ENCODE results near the gene TNMD.

TNMD gene

DNA sequence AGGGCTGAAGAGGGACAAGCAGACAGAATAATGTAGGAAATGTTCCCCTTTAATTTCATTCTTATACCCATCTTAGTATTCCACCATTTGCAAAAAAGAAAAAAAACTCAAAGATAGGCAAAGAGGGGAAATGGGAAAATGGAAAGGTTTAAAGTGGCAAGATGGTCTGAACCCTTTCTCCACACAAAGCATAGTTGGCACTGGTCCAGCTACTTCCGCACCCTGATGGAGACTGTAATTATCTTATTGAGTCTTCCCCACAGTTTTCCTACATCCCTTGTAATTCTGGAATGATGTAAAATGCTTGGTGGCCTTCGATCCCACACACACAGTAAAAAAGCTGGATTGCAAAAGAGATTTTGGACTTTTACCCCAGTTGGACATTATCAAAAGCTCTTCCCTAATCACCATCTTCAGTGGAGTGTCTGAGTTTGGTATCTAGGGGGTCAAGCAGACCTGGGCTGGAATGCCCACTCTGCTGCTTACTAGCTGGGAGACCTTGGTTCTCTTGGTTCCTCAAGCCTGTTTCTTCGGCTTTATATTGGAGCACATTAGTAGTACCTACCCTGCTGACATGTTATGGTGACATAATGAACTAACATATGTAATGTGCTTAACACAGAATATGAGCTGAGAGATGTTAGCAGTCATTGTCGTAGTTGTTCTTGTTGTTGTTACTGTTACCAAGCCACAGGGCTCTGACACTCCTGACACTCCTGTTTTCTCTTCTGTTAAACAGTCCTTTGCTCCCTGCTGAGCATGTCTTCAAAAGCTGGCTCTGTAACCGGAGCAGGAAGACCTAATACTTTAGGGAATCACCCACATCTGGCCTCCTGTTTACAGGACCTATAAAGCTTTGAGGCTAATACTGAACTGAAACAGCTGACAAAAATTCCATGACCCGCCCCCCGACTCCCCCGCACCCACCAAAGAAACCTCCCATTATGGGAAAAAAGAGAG is 64.0 kb downstream of the TNMD start:
- TF ChIP-seq, protein P1, sequence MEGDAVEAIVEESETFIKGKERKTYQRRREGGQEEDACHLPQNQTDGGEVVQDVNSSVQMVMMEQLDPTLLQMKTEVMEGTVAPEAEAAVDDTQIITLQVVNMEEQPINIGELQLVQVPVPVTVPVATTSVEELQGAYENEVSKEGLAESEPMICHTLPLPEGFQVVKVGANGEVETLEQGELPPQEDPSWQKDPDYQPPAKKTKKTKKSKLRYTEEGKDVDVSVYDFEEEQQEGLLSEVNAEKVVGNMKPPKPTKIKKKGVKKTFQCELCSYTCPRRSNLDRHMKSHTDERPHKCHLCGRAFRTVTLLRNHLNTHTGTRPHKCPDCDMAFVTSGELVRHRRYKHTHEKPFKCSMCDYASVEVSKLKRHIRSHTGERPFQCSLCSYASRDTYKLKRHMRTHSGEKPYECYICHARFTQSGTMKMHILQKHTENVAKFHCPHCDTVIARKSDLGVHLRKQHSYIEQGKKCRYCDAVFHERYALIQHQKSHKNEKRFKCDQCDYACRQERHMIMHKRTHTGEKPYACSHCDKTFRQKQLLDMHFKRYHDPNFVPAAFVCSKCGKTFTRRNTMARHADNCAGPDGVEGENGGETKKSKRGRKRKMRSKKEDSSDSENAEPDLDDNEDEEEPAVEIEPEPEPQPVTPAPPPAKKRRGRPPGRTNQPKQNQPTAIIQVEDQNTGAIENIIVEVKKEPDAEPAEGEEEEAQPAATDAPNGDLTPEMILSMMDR (conservative IDR thresholded peaks at IDR 0.05; ENCODE audit: low read depth) = no peak
- ChIA-PET CTCF (interaction anchor here (0.7 to 1.1 kb wide), 2 partner anchors 12 to 629 kb away, joined by 3 to 6 read pairs; no protein-coding TSS in a partner anchor), POLR2A (ENCODE audit: low non-redundant PET) (no interaction called here)
- no peak overlapping the region for H3K27ac ChIP-seq
- DNase-seq (ENCODE audit: low spot score) = no peak
